ENCODE results near the gene SPSB3. TPM values are rescaled to one million over a fixed set of nuclear protein-coding genes. Genes with fewer than 3 reads are reported as not detected.
"Not testable (repeated sequence)": the region's sequence is repeated elsewhere in the genome, so short reads cannot be mapped to it uniquely, and the experiment has no call there.

SPSB3 gene
- total RNA-seq, 1 experiment from 2014 or later = 31.2 TPM

- no peak for DNase-seq (ENCODE audit: low read depth)
These were observed 34.9 kb upstream of the SPSB3 start for GRCh38 chr16:1817276-1817589.

- no peak for DNase-seq (ENCODE audit: low read depth)
These were observed 34.3 kb upstream of the SPSB3 start for GRCh38 chr16:1816396-1817275.

GRCh38 chr16:1815461-1815860 is 33.1 kb upstream of the SPSB3 start:
- DNase-seq (ENCODE audit: low read depth) = no peak

- DNase-seq (ENCODE audit: low read depth) = peak; percentile 12
These were observed 30.4 kb upstream of the SPSB3 start for GRCh38 chr16:1812732-1813163.

GRCh38 chr16:1810536-1810935 is 28.2 kb upstream of the SPSB3 start:
- DNase-seq (ENCODE audit: low read depth) = no peak

- DNase-seq (ENCODE audit: low read depth) = no peak
These were observed 27.7 kb upstream of the SPSB3 start for GRCh38 chr16:1810106-1810505.

GRCh38 chr16:1809281-1809801 is 27.0 kb upstream of the SPSB3 start:
- no peak for DNase-seq (ENCODE audit: low read depth)

- DNase-seq (ENCODE audit: low read depth) = no peak
These were observed 26.3 kb upstream of the SPSB3 start for GRCh38 chr16:1808691-1809090.

- DNase-seq (ENCODE audit: low read depth) = no peak
These were observed 25.3 kb upstream of the SPSB3 start for GRCh38 chr16:1807626-1808025.

GRCh38 chr16:1800701-1801100 is 18.3 kb upstream of the SPSB3 start:
- DNase-seq (ENCODE audit: low read depth) = no peak

GRCh38 chr16:1799263-1799662 is 16.9 kb upstream of the SPSB3 start:
- not testable (repeated sequence) for DNase-seq (ENCODE audit: low read depth)

GRCh38 chr16:1794908-1795666 is 12.7 kb upstream of the SPSB3 start:
- DNase-seq (ENCODE audit: low read depth) = no peak

- no peak for DNase-seq (ENCODE audit: low read depth)
These were observed 12.0 kb upstream of the SPSB3 start for GRCh38 chr16:1794221-1794871.

- DNase-seq (ENCODE audit: low read depth) = no peak
These were observed 11.3 kb upstream of the SPSB3 start, which contains the start of gene IGFALS for GRCh38 chr16:1793578-1794220. TSS of gene IGFALS (minus strand) at chr16:1793705. CDS start at chr16:1793652, 53 bp downstream.

- no peak for DNase-seq (ENCODE audit: low read depth)
These were observed 10.6 kb upstream of the SPSB3 start for GRCh38 chr16:1792836-1793577.

- DNase-seq (ENCODE audit: low read depth) = no peak
These were observed 9.8 kb upstream of the SPSB3 start for GRCh38 chr16:1791943-1792812.

GRCh38 chr16:1791256-1791942 is 9.0 kb upstream of the SPSB3 start:
- no peak for DNase-seq (ENCODE audit: low read depth)

GRCh38 chr16:1790611-1791255 is 8.4 kb upstream of the SPSB3 start:
- DNase-seq (ENCODE audit: low read depth) = no peak

GRCh38 chr16:1790261-1790610 is 7.9 kb upstream of the SPSB3 start:
- DNase-seq (ENCODE audit: low read depth) = no peak
